ENCODE measurements around the gene DDX31.

DDX31 gene

DNA sequence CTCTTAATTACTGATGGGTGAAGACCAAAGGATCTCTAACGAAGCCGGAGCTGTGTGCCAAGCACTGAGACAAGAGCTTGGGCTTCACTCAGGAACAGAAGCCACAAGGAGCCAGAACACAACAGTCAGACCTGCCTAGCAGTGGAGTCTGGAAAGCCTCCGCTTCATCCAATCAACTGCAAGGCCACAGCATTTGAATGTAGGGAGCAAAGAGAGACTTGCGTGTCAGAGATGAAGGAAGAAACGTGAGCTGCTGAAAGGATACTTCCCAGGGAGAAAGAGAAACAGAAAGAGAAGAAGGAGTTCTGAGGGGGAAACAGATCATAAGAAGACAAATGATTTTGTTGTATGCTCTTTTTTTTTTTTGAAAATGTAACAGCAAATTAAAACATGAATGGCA lies 43.5 kb downstream of the DDX31 start:
- no peak for TF ChIP-seq CTCF (IDR thresholded peaks at IDR 0.05; ENCODE audit: low read depth, low read length)
- no peak overlapping the region for H3K4me3 ChIP-seq (replicated peaks in 1 of 2; ENCODE audit: low read depth in 2 of 2, low read length in 2 of 2)
- DNase-seq (ENCODE audit: low read depth in 2 of 2): no peak

DNA sequence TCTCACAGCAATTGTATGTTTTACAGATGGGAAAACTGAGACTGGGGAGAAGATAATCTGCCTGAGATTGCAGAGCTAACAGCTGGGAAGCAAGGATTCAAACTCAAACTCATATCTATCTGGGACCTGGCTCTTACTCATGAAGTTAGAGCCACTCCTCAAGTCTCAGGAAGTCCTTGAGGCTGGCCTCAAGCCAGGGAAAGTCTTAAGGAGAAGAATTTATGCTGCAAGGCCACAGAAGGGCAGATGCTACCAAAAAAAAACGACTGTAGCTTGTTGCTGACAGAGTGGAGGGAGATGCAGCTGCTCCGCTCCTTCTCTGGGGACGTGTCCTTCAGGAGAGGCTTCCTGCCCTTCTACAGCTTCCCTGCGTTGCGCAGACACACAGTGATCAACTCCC lies 47.6 kb downstream of the DDX31 start:
- DNase-seq (ENCODE audit: low read depth in 2 of 2): peak; percentile 50
- no peak for TF ChIP-seq CTCF (IDR thresholded peaks at IDR 0.05; ENCODE audit: low read depth, low read length)
- H3K4me3 ChIP-seq (replicated peaks in 1 of 2; ENCODE audit: low read depth in 2 of 2, low read length in 2 of 2): no peak overlapping the region

DNA sequence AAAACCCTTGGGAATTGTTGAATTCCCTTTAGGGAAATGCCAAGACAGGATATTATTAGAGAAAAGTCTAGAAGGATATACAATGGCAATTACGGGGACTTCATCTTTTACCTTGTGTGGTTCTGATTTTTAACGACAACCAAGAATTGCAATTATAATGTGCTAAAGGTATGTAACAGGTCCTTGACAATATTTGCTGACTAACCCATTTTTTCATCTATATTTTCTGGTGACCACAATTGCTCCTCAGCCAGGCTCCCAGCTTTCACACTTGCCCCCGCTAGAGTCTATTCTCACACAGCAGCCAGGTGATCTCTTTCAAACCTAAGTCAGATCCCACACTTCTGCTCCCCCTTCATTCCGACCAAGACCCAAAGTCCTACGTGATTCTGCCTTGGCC lies 53.1 kb downstream of the DDX31 start:
- no peak for TF ChIP-seq CTCF (IDR thresholded peaks at IDR 0.05; ENCODE audit: low read depth, low read length)
- no peak for DNase-seq (ENCODE audit: low read depth in 2 of 2)
- no peak overlapping the region for H3K4me3 ChIP-seq (replicated peaks in 1 of 2; ENCODE audit: low read depth in 2 of 2, low read length in 2 of 2)

DNA sequence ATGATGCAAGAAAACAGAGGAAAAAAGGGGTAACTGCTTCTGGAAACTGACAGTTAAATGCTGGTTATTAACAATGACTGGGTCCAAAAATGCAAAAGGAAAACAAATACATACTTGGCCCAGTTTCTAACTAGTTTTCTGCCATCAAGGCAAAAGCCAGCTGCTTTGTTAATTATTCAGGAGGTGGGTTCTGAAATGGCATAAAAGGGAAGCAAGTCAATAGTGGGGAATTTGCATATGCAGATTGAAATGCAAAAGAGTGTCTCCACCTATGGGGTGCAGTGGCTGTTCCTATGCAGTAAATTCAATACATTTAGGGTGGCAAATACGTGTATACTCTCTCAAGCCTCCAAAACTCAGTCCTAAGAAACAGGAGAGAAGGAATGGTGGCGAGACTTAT lies 54.0 kb downstream of the DDX31 start:
- H3K4me3 ChIP-seq (replicated peaks in 1 of 2; ENCODE audit: low read depth in 2 of 2, low read length in 2 of 2): no peak overlapping the region
- no peak for DNase-seq (ENCODE audit: low read depth in 2 of 2)
- no peak for TF ChIP-seq CTCF (IDR thresholded peaks at IDR 0.05; ENCODE audit: low read depth, low read length)

DNA sequence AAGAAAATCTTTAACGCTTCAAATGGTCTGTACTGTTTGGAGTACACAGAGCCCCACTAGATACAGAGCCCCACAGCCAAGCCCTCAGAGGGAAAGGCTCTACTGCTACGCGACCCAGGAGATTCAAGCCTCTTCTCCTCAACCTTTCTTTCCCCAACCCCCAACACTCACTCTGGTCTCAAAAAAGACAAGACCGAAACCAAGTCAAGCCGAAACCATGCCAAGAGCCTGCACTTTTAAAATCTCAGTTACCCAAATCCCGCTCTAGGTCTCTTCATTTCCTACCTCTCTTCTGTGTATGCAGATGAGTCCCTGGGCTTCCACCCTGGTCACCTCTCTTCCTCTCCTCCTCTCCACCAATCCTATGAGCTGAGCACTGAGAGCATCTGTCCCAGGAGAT lies 55.5 kb downstream of the DDX31 start:
- no peak for TF ChIP-seq CTCF (IDR thresholded peaks at IDR 0.05; ENCODE audit: low read depth, low read length)
- DNase-seq (ENCODE audit: low read depth in 2 of 2): no peak
- H3K4me3 ChIP-seq (replicated peaks in 1 of 2; ENCODE audit: low read depth in 2 of 2, low read length in 2 of 2): no peak overlapping the region

- no peak for DNase-seq (ENCODE audit: low read depth in 2 of 2)
- H3K4me3 ChIP-seq (replicated peaks in 1 of 2; ENCODE audit: low read depth in 2 of 2, low read length in 2 of 2): no peak overlapping the region
- no peak for TF ChIP-seq CTCF (IDR thresholded peaks at IDR 0.05; ENCODE audit: low read depth, low read length)
Measured at GRCh38 chr9:132610661-132611060, 59.1 kb downstream of the DDX31 start.

DNA sequence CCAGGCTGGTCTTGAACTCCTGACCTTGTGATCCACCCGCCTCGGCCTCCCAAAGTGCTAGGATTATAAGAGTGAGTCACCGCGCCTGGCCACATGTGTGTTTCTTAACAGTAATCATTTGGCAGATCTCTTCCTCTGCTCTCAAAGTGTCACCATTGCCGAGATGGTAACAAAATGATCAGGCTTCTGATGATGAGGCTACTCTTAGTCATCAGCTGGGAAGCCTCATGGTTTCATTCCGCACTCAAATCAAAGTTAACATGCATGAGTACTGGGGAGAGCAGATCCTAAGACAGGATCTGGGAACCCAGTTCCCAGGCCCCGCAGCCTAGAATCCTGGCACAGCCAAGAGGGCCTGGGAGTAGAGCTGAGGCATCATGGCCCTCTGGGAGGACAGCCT lies 60.0 kb downstream of the DDX31 start:
- DNase-seq (ENCODE audit: low read depth in 2 of 2): peak; percentile 68 to 91
- no peak for TF ChIP-seq CTCF (IDR thresholded peaks at IDR 0.05; ENCODE audit: low read depth, low read length)
- no peak overlapping the region for H3K4me3 ChIP-seq (replicated peaks in 1 of 2; ENCODE audit: low read depth in 2 of 2, low read length in 2 of 2)
